ENCODE results near the gene KRT73.

KRT73 gene

GRCh38 chr12:52648012-52648550 is 29.7 kb upstream of the KRT73 start:
- DNase-seq, result no peak
- in situ Hi-C loops (cut with HindIII; ENCODE audit: low pct_ligation_motif_present, low pct_unique_long_range_greater_than_20kb, low sequenced_read_pairs), result no loop called here

GRCh38 chr12:52647601-52648000 is 29.2 kb upstream of the KRT73 start:
- in situ Hi-C loops (cut with HindIII; ENCODE audit: low pct_ligation_motif_present, low pct_unique_long_range_greater_than_20kb, low sequenced_read_pairs), result no loop called here
- DNase-seq, result no peak

GRCh38 chr12:52646613-52647012 is 28.3 kb upstream of the KRT73 start:
- no peak for DNase-seq
- in situ Hi-C loops (cut with HindIII; ENCODE audit: low pct_ligation_motif_present, low pct_unique_long_range_greater_than_20kb, low sequenced_read_pairs), result no loop called here

GRCh38 chr12:52645982-52646381 is 27.6 kb upstream of the KRT73 start:
- DNase-seq, result no peak
- in situ Hi-C loops (cut with HindIII; ENCODE audit: low pct_ligation_motif_present, low pct_unique_long_range_greater_than_20kb, low sequenced_read_pairs), result no loop called here

- DNase-seq, result no peak
- in situ Hi-C loops (cut with HindIII; ENCODE audit: low pct_ligation_motif_present, low pct_unique_long_range_greater_than_20kb, low sequenced_read_pairs), result no loop called here
These were observed 26.9 kb upstream of the KRT73 start for GRCh38 chr12:52645120-52645761.

- DNase-seq, result no peak
- in situ Hi-C loops (cut with HindIII; ENCODE audit: low pct_ligation_motif_present, low pct_unique_long_range_greater_than_20kb, low sequenced_read_pairs), result no loop called here
These were observed 25.7 kb upstream of the KRT73 start for GRCh38 chr12:52644078-52644415.

GRCh38 chr12:52643233-52644077 is 25.1 kb upstream of the KRT73 start:
- in situ Hi-C loops (cut with HindIII; ENCODE audit: low pct_ligation_motif_present, low pct_unique_long_range_greater_than_20kb, low sequenced_read_pairs), result no loop called here
- no peak for DNase-seq

- in situ Hi-C loops (cut with HindIII; ENCODE audit: low pct_ligation_motif_present, low pct_unique_long_range_greater_than_20kb, low sequenced_read_pairs), result no loop called here
- DNase-seq, result no peak
These were observed 23.1 kb upstream of the KRT73 start for GRCh38 chr12:52641468-52641867.

- in situ Hi-C loops (cut with HindIII; ENCODE audit: low pct_ligation_motif_present, low pct_unique_long_range_greater_than_20kb, low sequenced_read_pairs), result no loop called here
These were observed 18.9 kb upstream of the KRT73 start for GRCh38 chr12:52637299-52637698.

GRCh38 chr12:52636592-52637258 is 18.4 kb upstream of the KRT73 start:
- in situ Hi-C loops (cut with HindIII; ENCODE audit: low pct_ligation_motif_present, low pct_unique_long_range_greater_than_20kb, low sequenced_read_pairs), result no loop called here
- DNase-seq, result no peak

More at GRCh38 chr12:52637299-52637698, 18.9 kb upstream of the KRT73 start:
- DNase-seq, result no peak

GRCh38 chr12:52636189-52636588 is 17.8 kb upstream of the KRT73 start:
- no peak for DNase-seq
- in situ Hi-C loops (cut with HindIII; ENCODE audit: low pct_ligation_motif_present, low pct_unique_long_range_greater_than_20kb, low sequenced_read_pairs), result no loop called here

- no peak for DNase-seq
- in situ Hi-C loops (cut with HindIII; ENCODE audit: low pct_ligation_motif_present, low pct_unique_long_range_greater_than_20kb, low sequenced_read_pairs), result no loop called here
These were observed 16.1 kb upstream of the KRT73 start for GRCh38 chr12:52634266-52635056.

- DNase-seq, result no peak
- in situ Hi-C loops (cut with HindIII; ENCODE audit: low pct_ligation_motif_present, low pct_unique_long_range_greater_than_20kb, low sequenced_read_pairs), result no loop called here
These were observed 15.0 kb upstream of the KRT73 start for GRCh38 chr12:52633383-52633782.

GRCh38 chr12:52632656-52633055 is 14.3 kb upstream of the KRT73 start:
- no peak for DNase-seq
- in situ Hi-C loops (cut with HindIII; ENCODE audit: low pct_ligation_motif_present, low pct_unique_long_range_greater_than_20kb, low sequenced_read_pairs), result no loop called here

GRCh38 chr12:52631676-52632459 is 13.5 kb upstream of the KRT73 start:
- no peak for DNase-seq
- in situ Hi-C loops (cut with HindIII; ENCODE audit: low pct_ligation_motif_present, low pct_unique_long_range_greater_than_20kb, low sequenced_read_pairs), result no loop called here

GRCh38 chr12:52631264-52631663 is 12.9 kb upstream of the KRT73 start:
- no peak for DNase-seq
- in situ Hi-C loops (cut with HindIII; ENCODE audit: low pct_ligation_motif_present, low pct_unique_long_range_greater_than_20kb, low sequenced_read_pairs), result no loop called here

GRCh38 chr12:52630599-52631200 is 12.3 kb upstream of the KRT73 start:
- no peak for DNase-seq
- in situ Hi-C loops (cut with HindIII; ENCODE audit: low pct_ligation_motif_present, low pct_unique_long_range_greater_than_20kb, low sequenced_read_pairs), result no loop called here

All from ACHN (cell line).